HT1080 (cell line): Measurements from ENCODE around the gene TAS2R5. TPM values are rescaled to one million over a fixed set of nuclear protein-coding genes. Genes with fewer than 3 reads are reported as not detected.

Experiments used
- total RNA-seq: library from RNA; depleted of rRNA; stranded (reverse); fragments of >200 nt; shearing (Covaris generic); gene quantifications from 2 replicates; pipeline ENCODE4 v1.2.3, GENCODE V29; 2014; rRNA removed

Gene TAS2R5
- total RNA-seq, 1 experiment from 2014 or later: 0.98 TPM

Other genes starting within 250 kb of the TAS2R5 start
- gene AGK, start 238.8 kb upstream of the TAS2R5 start, total RNA-seq: 57.9 and 58.3 TPM in 2 replicates
- 12.5 and 15.7 TPM in 2 replicates for gene DENND11, start 88.1 kb upstream of the TAS2R5 start, total RNA-seq
- 0.03 TPM in 2 replicates for gene WEE2, start 81.9 kb upstream of the TAS2R5 start, total RNA-seq
- 370 and 377 TPM in 2 replicates for gene SSBP1, start 51.9 kb upstream of the TAS2R5 start, total RNA-seq
- gene TAS2R3, start 26.1 kb upstream of the TAS2R5 start, total RNA-seq: 0.10 TPM in 1 of 2 replicates, not detected in the other
- gene TAS2R4, start 13.5 kb upstream of the TAS2R5 start, total RNA-seq: 0.14 and 0.63 TPM in 2 replicates
- not detected in 2 replicates for gene PRSS37, start 51.3 kb downstream of the TAS2R5 start, total RNA-seq
- gene OR9A4, start 126.2 kb downstream of the TAS2R5 start, total RNA-seq: not detected in 2 replicates
- not detected in 2 replicates for gene CLEC5A, start 156.8 kb downstream of the TAS2R5 start, total RNA-seq
- not detected in 2 replicates for gene TAS2R38, start 183.6 kb downstream of the TAS2R5 start, total RNA-seq
- gene MGAM, start 205.7 kb downstream of the TAS2R5 start, total RNA-seq: 0.08 and 1.7 TPM in 2 replicates